HG03280 (cell line): Measurements from ENCODE around the gene MYLK.
"Not testable (repeated sequence)": the region's sequence is repeated elsewhere in the genome, so short reads cannot be mapped to it uniquely, and the experiment has no call there.

Experiments
- ATAC-seq: cut with Tn5 transposase; IDR thresholded peaks from one replicate; pipeline ENCODE4 v1.9.1; 2021; ENCODE audit warnings: mild to moderate bottlenecking, moderate library complexity; ENCODE audit not compliant: unreplicated experiment

Gene MYLK

DNA sequence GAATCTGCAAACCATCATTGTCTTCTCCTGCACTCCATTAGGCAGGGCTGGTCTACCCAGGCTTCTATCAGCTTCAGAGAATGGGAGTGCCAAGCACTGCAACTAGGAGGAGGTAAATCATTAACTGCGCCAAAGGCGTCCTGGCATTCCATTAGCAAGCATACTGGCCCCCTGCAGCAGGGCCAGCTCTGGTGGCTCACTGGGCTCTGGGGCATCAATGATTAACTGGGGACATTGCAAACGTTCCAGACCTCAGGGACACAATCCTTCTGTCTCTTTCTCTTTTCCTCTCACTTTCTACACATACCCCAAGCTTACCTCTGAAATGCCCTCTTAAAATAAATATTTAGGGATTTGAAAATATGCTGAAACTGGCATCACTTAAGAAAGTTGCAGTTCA is 129.0 kb downstream of the MYLK start:
- ATAC-seq: no peak

DNA sequence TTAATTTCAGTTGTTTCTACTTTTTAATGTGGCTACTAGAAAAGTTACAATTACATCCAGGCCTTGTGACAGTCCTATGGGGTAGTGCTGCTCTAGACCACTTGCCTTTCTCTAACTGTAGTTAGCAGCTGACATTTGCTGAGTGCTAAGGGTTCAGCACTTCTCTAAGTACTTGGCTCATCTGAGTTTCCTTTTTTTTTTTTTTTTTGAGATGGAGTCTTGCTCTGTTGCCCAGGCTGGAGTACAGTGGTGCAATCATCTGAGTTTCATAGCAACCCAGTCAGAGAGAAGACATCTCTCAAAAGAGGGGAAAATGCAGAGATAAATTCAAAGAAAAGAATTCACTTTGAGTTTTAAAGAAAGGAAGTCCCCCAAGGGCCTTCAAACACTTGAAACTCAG is 130.8 kb downstream of the MYLK start:
- ATAC-seq: no peak

DNA sequence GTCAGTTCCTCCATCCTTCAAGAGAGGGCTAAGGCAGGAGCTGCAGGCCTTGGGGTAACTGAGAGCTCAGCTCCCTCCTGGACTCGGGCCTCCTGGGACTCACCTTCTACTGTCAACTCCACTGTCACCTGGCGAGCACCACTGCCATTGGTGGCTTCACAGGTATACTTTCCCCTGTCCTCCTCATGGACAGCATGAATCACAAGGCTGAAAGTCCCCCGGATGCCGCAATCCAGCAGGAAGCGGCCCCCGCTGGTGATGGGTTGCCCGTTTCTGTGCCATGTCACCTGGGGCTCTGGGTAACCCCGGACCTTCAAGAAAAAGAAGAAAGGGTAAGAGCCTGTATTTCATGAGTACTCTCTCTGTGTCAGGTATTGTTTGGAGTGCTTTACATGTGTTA is 131.9 kb downstream of the MYLK start:
- no peak for ATAC-seq

DNA sequence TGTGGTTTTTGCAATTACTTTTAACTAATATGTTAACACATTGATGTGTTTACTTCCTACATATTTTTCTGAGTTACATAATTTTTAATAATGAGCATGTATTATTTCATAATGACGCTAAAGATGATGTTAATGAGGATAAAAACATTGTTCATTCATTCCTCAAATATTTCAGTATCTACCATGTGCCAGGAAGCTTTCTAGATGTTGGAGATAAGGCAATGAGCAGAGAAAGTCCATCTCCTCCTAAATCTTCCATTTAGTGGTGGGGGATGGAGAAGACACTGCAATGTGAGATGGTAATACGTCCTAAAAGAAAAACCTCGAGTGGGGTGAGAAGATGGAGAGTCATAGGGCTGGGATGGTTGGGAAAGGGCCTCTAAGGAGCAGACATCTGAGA is 132.7 kb downstream of the MYLK start:
- ATAC-seq: no peak

DNA sequence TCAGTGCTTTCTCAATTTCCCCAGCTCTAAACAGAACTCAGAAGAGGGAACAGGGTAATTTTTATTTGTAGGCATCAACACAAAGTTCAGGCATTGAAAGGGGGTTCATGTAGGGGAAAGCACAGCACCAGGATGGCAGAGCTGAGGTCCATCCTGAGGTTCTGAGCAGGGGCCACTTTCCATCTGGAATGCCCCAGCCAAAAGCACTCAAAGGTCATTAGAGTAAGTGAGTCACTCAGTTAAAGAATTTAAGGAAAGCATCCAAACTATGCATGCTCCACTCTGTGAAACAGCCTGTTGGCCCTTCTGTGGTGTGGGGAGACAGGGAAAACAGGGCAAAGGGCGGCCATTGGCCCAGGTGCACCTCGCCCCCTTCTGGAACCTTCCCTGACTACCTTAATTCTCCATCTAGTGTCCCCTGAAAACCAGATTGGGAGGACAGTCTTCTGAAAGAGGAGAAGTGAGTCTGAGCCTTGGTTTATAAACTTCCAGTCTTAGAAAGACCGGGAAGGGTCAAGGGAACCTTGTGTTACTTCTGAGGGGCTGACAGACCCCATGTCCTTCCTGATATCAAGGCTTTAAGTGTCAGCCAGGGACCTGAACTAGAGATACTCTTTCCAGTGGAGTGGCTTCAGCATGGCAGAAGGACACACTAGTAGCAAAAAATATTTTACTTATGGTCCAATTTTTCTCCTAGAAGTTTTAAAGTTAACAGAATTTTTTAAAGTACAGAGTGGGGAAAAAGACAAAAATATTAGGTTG is 133.3 kb downstream of the MYLK start:
- ATAC-seq: no peak

DNA sequence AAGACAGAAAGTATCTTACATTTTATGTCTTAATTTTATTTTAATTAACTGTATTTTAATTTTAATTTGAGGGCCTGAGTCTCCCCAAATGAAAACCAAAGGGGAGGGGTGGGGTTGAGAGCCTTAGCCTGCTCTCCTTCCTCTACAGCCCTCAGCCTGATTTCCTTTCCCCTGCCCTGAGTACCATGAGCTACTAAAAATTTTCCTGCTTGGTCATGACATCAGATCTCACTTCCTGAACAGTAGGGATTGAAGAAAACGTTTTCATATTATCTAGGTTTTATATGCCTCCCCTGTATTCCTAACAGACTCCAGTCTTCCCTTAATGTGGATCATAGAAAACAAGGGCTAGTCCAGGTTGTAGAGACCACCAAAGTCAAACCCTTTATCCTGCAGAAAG is 133.9 kb downstream of the MYLK start:
- no peak for ATAC-seq

DNA sequence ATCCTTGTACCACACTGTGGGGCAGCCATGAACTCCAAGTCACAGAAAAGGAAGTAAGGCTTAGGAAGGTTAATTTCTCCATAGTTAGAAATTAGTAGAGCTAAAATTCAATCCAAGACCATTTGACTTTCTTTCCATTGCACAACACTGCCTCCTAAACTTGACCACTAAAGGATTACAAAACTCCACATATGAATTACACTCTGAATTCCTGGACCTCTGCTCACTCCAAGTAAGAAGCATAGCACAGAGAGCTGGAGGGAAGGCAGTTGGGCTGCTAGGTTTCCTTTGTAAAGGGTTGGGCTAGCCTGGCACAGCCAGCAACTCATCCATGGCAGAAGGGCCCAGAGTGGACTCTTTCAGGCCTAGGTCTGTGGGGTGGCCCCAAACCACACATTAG is 134.4 kb downstream of the MYLK start:
- ATAC-seq: no peak

DNA sequence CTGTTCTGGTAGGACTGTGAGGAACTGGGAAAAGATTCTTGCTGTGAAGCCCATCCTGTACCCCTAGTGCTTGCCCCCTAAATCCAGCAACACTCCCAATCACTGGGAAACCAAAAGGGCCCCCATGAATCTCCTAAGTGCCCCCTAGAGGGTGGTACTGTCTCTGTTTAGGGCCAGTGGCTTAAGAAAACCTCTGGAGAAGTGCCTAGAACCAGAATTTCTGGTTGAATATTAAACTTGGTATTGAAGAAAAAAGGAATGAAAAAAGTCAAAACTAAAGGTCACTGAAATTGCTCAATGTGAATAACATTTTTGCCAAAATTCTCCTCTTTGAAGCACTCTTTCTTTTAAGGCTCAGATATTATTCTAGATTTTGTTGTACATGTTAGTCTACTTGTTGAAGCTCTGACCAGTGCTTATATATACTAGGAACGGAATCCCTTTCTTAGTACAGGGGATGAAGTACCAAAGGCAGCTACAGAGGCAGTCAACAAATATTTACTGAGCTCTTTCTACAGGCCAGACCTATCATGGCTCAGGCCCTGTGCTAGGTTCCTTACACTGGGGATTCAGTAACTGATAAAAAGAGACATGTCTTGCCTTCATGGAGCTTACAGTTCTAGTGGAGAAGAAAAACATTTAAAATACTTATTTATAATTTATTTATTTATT is 138.8 kb downstream of the MYLK start:
- no peak for ATAC-seq

DNA sequence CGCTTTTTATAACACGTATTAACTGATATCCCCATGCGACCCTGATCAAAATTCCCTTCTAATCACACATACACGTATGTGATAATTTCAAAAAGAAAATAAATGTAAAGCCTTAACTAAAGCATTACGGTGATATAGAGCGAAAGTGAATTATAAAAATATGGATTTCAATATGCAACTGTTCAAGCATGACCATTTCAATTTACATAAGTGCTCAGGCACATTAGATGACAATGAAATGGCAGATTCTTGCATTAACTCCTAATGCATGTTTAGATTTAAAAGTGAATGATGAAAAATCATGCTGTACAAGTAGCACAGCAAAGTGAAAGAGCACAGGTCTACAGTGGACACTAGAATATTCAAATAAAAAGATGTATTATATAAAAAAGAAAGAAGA is 140.1 kb downstream of the MYLK start:
- no peak for ATAC-seq

DNA sequence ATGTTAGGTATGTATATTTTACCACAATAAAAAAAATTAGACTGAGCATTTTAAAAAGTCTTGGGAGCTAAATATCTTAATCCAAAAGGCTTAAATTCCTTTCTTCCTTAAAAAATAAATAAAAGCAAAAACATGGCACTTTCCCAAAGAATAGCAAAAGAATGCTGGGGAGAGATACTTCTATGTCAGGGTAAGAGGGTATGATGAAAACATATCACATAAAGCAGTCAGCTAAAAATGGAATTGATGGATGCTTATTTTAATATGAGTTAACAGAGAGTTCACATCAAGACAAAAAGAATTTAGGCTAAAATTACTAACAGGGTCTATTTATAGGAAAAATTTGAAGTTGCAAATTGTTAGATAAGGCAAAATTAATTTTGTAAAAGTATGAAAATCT is 141.0 kb downstream of the MYLK start:
- ATAC-seq: no peak

DNA sequence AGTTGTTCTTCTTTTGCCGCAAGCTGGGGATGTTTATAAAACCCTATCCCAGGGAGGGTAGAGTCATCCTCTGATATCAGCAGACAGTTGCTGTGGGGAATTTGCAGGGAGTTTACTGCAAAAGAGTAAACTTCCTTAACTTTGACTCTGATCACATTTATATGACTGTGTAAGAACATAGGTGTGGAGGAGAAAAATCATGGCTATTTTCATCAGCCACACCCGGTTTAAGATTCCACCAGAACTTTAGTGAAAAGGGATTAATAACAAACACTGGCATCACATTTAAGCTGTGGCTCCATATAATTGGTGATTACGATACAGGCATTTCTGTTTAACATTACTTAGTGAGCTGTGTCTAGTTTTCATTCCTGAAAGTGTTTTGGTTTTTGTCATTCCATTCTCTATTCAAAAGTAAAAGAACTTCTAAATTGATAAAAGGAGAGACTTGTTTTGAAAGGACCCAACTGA is 143.1 kb downstream of the MYLK start:
- ATAC-seq: no peak

DNA sequence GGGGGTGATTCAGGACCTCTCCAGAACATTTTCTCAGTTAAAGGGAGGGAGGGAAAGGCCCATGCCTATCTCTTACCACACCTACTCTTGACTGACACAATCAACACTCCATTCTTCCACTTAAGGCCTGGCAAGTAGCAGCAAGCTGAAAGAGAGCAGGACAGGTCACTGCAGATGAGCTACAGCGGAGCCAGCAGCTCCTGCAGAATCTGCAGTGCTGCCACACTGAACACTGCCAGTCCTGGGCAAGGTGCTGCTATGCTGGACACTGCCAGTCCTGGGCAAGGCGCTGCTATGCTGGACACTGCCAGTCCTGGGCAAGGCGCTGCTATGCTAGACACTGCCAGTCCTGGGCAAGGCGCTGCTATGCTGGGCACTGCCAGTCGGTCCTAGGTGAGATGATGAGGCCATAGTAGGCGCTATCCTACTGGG is 143.7 kb downstream of the MYLK start:
- no peak for ATAC-seq

DNA sequence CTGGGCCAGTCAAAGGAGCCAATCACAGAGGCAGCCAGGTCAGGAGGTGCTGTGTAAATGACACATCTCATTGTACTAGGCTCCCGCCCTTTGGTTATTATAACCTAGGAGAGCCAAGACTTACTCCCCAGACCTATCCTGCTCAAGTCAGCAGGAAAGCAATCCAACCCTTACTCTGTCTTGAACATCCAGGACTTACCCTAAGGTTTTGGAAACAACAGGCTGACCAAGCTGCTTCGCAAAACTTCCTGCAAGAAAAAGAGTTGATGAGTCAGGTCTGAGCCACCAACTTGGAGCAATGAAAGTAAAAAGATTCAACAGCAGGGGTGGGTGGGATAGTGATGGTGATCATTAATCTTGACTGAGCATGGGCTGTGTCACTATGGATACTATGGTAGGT is 144.4 kb downstream of the MYLK start:
- no peak for ATAC-seq

DNA sequence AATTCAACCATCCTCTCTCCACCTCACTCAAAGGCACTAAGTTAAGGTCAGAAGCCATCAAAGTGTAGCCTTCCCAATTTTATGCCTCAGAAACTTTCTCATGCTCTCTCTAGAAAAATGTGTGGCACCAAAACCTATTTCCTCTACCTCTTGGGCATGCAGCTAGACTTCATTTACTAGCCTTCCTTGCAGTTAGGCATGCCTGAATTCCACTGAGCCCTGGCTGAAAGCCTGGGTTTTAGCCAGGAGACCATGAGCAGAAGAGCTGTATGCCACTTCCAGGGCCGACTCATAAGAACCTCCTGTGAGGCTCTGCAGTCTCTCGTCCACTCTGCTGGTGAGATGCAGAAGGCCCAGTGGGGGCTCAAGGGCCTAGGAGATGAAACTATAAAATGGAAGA is 145.0 kb downstream of the MYLK start:
- no peak for ATAC-seq

DNA sequence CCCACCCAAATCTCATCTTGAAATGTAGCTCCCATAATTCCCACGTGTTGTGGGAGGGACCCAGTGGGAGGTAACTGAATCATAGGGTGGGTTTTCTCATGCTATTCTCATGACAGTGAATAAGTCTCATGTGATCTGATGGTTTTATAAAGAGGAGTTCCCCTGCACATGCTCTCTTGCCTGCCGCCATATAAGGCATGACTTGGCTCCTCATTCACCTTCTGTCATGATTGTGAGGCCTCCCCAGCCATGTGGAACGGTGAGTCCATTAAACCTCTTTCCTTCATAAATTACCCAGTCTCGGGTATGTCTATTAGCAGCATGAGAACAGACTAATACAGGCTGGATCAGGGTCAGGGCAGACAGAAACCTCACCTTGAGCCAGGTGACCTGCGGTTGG is 145.6 kb downstream of the MYLK start:
- not testable (repeated sequence) for ATAC-seq

DNA sequence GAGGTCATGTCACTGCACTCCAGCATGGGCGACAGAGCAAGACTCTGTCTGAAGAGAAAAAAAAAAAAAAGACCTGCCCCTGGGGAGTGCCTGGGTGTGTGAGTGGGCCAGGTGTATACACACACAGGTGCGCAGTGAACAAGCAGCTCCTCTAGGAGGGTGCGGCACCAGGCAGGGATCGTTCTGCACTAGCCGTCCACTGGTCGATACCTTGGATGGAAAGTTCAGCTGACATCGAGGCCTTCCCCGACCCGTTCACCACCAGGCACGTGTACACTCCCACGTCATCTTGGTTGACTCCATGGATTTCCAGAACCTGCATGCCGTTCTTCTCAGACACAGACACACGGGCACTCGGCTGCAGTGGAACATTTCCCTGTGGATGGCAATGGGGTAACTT is 147.0 kb downstream of the MYLK start:
- no peak for ATAC-seq

DNA sequence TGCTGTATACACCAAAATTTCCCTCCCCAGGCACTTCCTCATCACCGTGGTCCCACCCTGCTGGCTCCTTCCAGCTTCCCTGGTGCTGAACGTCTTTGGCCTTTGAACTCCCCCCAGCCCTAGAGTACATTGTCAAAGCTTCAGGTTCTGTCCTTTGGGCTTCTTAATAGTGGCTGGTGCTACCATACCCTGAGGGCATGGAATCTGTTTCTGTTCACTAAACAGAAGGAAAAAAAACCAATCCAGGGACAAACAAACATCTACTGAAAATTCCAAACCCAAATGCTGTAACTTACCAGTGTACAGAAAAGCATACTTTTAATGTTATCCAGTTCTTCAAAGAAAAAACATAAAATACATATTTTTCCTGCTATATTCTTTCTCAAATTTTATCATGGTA is 148.7 kb downstream of the MYLK start:
- no peak for ATAC-seq

DNA sequence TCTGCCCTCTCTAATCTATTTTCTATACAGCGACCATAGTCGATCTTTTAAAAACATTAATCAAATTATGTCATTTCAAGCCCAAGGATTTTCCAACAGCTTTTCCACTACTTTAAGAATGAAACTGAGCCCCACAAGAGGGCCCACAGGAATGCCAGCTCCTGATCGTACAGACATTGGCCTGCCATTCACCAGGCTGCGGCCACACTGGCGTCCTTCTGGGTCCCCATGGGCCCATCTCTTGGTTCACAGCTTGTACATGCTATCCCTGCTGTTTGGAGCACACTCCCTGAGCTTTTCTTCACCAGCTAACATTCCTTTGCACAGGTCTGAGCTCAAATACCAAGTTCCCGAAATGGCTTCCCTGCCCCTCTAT is 149.6 kb downstream of the MYLK start:
- no peak for ATAC-seq

DNA sequence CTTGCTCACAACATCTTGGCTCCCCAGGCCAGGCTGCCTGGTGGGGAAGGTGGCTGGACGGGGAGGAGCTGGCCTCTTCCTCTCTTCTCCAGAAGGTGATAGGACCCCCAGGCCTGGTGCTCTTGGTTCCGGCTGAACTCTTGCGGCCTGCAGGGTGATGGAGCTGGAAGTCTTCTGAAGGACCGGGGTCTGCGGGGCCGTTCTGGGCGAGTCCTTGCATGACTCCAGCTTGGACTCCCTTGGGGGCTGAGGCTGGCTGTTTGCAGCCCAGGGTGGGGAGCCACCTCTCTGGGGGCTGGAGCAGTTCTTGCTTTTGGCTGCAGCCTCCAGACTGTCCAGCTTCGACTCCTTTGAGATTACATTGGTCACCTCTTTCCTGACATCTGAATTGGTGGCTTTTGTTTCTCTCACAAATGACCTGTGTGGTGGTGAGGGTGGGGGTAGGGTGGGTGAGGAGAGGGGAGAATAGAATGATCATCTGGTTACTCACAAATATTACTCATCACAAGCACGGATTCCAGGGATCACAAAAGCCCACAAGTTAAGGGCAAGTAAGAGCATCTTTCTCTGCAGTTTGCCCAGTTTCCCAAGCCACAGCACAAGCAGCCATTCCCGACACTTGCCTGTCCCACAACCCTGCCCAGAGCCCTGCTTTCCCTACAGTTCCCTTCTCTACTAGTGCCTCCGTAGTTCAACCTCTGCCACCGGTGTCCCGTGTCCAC is 150.2 kb downstream of the MYLK start:
- ATAC-seq: no peak

DNA sequence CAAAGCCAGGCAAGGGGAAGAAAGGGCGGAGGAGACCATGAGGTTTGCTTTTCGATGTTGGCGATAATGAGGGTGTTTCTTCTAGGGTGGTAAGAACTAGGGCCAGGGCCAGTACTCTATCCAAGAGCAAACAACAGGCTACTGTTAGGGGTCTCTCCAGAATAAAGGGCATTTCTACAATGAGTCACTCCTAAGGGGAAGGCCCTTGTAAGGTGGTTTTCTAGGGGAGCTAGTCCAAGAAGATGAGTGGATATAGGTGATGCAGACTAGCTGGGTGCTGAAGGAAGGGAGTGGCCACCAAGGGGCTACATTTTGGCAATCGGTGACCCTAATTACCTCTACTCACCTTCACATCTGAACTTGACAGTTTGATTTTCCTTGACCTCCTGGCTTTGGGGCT is 150.8 kb downstream of the MYLK start:
- no peak for ATAC-seq

DNA sequence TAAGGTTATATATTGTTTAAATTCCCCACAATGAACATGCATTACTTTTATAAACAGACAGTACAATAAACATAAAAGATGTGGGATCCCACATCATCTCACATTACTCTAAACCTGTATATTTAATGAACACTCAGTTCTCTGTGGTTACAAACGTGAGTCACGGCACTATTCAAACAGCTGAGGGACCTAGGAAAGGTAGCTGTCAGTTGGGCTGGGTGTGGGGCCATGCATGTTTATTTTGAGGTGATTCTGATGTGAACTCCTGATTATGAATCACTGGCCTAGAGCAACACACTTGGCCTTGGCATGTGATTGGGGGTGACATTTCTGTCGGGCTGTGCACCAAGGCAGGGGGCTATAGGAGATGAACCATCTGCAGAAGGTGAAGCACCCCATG is 151.7 kb downstream of the MYLK start:
- ATAC-seq: no peak

DNA sequence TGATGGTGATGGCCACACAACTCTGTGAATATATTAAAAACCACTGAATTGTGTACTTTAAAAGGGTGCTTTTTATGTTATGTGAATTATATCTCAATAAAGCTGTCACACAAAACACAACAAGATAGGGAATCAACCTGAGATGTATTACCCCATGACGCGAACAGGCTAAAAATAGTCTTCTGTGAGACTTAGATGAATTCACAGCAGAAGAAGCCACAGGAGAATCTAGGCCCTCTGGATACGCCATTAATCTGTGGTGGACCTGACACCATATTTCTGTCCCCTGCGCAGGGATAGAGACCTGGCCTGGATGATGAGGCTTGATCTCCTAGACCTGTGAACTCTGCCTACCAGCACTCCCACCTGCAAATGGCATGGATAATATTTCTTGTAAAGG is 153.3 kb downstream of the MYLK start:
- no peak for ATAC-seq
